ENCODE data around the gene SNRPN.
A peak's percentile ranks its signal among the peaks of the same experiment; 100 is the strongest.
"Not testable (repeated sequence)": the region's sequence is repeated elsewhere in the genome, so short reads cannot be mapped to it uniquely, and the experiment has no call there.

The SNRPN gene

DNA sequence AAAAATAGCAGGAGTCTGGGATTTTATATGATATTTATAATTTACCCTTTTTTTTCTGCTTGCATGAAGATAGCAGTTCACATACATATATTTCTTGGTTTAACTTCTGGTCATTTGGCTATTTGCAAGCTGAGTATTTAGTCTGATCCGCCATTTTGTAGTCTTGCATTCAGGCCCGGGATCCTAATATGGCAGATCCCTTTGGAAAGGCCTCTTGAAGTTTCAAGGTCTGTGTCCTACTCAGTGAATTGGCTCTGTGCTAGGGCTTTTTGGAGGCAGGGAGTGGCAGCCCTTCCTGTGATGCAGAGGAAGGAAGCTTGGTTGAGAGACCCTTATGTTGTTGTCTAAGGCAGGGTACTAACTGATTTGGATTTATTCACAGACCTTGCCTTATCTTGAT is 2.9 kb downstream of the SNRPN start:
- TF ChIP-seq Cebpa-rat (IDR thresholded peaks at IDR 0.05) = no peak
- peak overlapping the region in 3 of 10 experiments; percentile 7 to 71 (median 31); a peak in 2 of 20 replicates for H3K4me3 ChIP-seq

GRCh38 chr15:24961967-24962366 is 7.2 kb downstream of the SNRPN start:
- Histone ChIP-seq H3K4me2 (no peak overlapping the region), H3K27ac (no peak overlapping the region), H3K4me1 (peaks cover 17 to 28% (median 23%) of the 10 kb centered on the region in 10 experiments), H3K27me3 (no peaks in the 10 kb centered on the region), H3K4me3 (no peak overlapping the region), H3K36me3 (peaks cover 50 to 84% (median 66%) of the 10 kb centered on the region in 11 experiments), H3K9me3 (replicated peaks in 1 of 11) (peaks cover 58 to 89% (median 72%) of the 10 kb centered on the region in 11 experiments), H3K9ac (no peak overlapping the region), H4K20me1 (peaks cover 0 to 15% (median 0%) of the 10 kb centered on the region in 11 experiments; a peak in 3 of 22 replicates)
- TF ChIP-seq Cebpa-rat (IDR thresholded peaks at IDR 0.05) = no peak

More for the DNA sequence above, 2.9 kb downstream of the SNRPN start:
- Histone ChIP-seq H3K4me2 (peak overlapping the region in 10 of 11 experiments; percentile 26 to 84 (median 61); a peak in 14 of 22 replicates), H3K4me1 (peaks cover 17 to 30% (median 26%) of the 10 kb centered on the region in 10 experiments), H3K9me3 (replicated peaks in 1 of 11) (peaks cover 47 to 75% (median 67%) of the 10 kb centered on the region in 11 experiments), H3K27me3 (no peaks in the 10 kb centered on the region), H3K36me3 (peaks cover 8 to 41% (median 26%) of the 10 kb centered on the region in 11 experiments; a peak in 19 of 22 replicates), H3K9ac (no peak overlapping the region), H4K20me1 (peaks cover 0 to 14% (median 0%) of the 10 kb centered on the region in 11 experiments; a peak in 3 of 22 replicates), H3K27ac (peak overlapping the region in 6 of 11 experiments; percentile 7 to 79 (median 15); a peak in 6 of 22 replicates)

GRCh38 chr15:24962880-24963279 is 8.1 kb downstream of the SNRPN start:
- Histone ChIP-seq H3K36me3 (peaks cover 59 to 93% (median 75%) of the 10 kb centered on the region in 11 experiments), H3K9me3 (replicated peaks in 1 of 11) (peaks cover 56 to 89% (median 73%) of the 10 kb centered on the region in 11 experiments), H3K4me3 (no peak overlapping the region)

GRCh38 chr15:24966364-24967103 is 11.7 kb downstream of the SNRPN start:
- Histone ChIP-seq H4K20me1 (peaks cover 0 to 7% (median 0%) of the 10 kb centered on the region in 11 experiments; a peak in 1 of 22 replicates), H3K4me1 (no peaks in the 10 kb centered on the region), H3K27ac (no peak overlapping the region), H3K27me3 (no peaks in the 10 kb centered on the region), H3K4me3 (no peak overlapping the region), H3K9ac (no peak overlapping the region), H3K4me2 (no peak overlapping the region), H3K9me3 (replicated peaks in 1 of 11) (peaks cover 36 to 69% (median 60%) of the 10 kb centered on the region in 11 experiments), H3K36me3 (peaks cover 78 to 99% (median 92%) of the 10 kb centered on the region in 11 experiments)
- TF ChIP-seq Cebpa-rat (IDR thresholded peaks at IDR 0.05) = no peak

More at GRCh38 chr15:24962880-24963279, 8.1 kb downstream of the SNRPN start:
- Histone ChIP-seq H4K20me1 (peaks cover 0 to 7% (median 0%) of the 10 kb centered on the region in 11 experiments; a peak in 3 of 22 replicates), H3K27me3 (no peaks in the 10 kb centered on the region), H3K27ac (no peak overlapping the region), H3K9ac (no peak overlapping the region), H3K4me1 (peaks cover 11 to 20% (median 15%) of the 10 kb centered on the region in 10 experiments), H3K4me2 (no peak overlapping the region)
- no peak for TF ChIP-seq Cebpa-rat (IDR thresholded peaks at IDR 0.05)

DNA sequence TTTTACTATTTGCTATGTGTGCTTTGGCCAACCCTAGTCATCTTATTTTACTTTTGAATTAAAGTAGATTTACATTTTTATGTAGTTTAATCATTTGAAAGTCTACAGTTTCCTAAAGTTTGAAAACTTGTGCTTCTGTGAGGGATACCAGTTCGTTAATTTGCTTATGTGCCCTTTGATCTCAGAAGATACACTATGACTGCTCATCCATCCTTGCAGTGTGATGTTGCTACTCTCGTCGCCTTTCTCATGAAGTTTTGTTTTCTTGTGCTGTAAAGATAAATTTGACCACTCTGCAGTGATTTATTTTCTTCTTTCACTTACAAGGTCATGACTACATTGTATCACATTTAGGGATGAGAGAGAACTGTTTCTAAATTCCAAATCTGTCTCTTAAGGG is 16.3 kb downstream of the SNRPN start:
- Histone ChIP-seq H3K9me3 (replicated peaks in 1 of 11) (peaks cover 27 to 64% (median 52%) of the 10 kb centered on the region in 11 experiments), H3K4me2 (no peak overlapping the region), H3K4me1 (no peaks in the 10 kb centered on the region), H3K27me3 (no peaks in the 10 kb centered on the region), H3K36me3 (peaks cover 74 to 99% (median 94%) of the 10 kb centered on the region in 11 experiments), H4K20me1 (no peaks in the 10 kb centered on the region; a peak in 1 of 22 replicates), H3K27ac (no peak overlapping the region), H3K4me3 (no peak overlapping the region), H3K9ac (no peak overlapping the region)
- TF ChIP-seq Cebpa-rat (IDR thresholded peaks at IDR 0.05) = no peak

DNA sequence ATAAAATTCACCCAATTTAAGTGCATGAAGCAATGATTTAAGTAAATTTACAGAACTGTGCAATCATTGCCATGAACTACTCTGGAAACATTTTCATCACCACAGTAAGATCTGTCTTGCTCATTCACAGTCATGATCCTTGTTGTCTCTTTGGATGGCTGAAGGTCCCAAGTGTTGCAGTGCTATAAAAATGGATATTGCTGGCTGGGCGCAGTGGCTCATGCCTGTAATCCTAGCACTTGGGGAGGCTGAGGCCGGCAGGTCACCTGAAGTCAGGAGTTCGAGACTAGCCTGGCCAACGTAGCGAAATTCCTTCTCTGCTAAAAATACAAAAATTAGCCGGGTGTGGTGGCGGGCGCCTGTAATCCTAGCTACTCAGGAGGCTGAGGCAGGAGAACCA is 17.0 kb downstream of the SNRPN start:
- Histone ChIP-seq H3K27me3 (no peaks in the 10 kb centered on the region), H3K4me1 (no peaks in the 10 kb centered on the region), H3K9me3 (replicated peaks in 1 of 11) (peaks cover 19 to 64% (median 46%) of the 10 kb centered on the region in 11 experiments), H3K4me3 (no peak overlapping the region), H3K4me2 (no peak overlapping the region), H3K36me3 (peaks cover 74 to 99% (median 94%) of the 10 kb centered on the region in 11 experiments), H3K27ac (no peak overlapping the region), H3K9ac (no peak overlapping the region), H4K20me1 (no peaks in the 10 kb centered on the region; a peak in 1 of 22 replicates)
- TF ChIP-seq Cebpa-rat (IDR thresholded peaks at IDR 0.05) = no peak

- H3K9ac ChIP-seq, H3K4me1 ChIP-seq, H4K20me1 ChIP-seq, H3K27ac ChIP-seq, H3K4me2 ChIP-seq, H3K27me3 ChIP-seq, H3K4me3 ChIP-seq: not testable (repeated sequence)
- H3K36me3 ChIP-seq = peaks cover 74 to 99% (median 94%) of the 10 kb centered on the region in 11 experiments
- H3K9me3 ChIP-seq (replicated peaks in 1 of 11) = peaks cover 14 to 65% (median 45%) of the 10 kb centered on the region in 11 experiments; a peak in 20 of 22 replicates
These were observed 17.9 kb downstream of the SNRPN start for GRCh38 chr15:24972707-24973106.

DNA sequence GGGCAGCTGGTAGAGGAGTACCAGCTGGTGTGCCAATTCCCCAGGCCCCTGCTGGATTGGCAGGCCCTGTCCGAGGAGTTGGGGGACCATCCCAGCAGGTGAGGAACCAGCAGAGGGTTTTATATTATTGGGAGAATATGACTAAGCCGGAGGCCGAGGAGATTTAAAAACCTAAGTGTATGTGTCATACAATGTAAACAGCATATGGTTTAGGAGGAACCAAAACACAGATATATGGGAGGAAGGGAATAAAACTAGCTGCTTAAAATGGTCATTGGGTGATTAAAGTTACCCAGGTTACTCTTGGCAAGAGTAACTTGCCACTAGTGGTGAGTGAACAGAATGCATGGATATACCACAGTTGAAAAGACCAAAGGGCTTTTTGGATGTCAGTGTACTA is 22.1 kb downstream of the SNRPN start:
- Histone ChIP-seq H3K27me3 (no peaks in the 10 kb centered on the region), H3K9me3 (replicated peaks in 1 of 11) (peaks cover 26 to 82% (median 50%) of the 10 kb centered on the region in 11 experiments; a peak in 20 of 22 replicates), H4K20me1 (no peaks in the 10 kb centered on the region), H3K4me1 (no peaks in the 10 kb centered on the region), H3K9ac (no peak overlapping the region), H3K4me2 (no peak overlapping the region), H3K27ac (no peak overlapping the region), H3K36me3 (peaks cover 90 to 100% (median 97%) of the 10 kb centered on the region in 11 experiments), H3K4me3 (no peak overlapping the region)
- no peak for TF ChIP-seq Cebpa-rat (IDR thresholded peaks at IDR 0.05)

- H3K36me3 ChIP-seq = peaks cover 96 to 100% (median 99%) of the 10 kb centered on the region in 11 experiments
- H3K4me3 ChIP-seq = no peak overlapping the region
- H4K20me1 ChIP-seq = no peaks in the 10 kb centered on the region
- H3K4me1 ChIP-seq = no peaks in the 10 kb centered on the region
- no peak for TF ChIP-seq Cebpa-rat (IDR thresholded peaks at IDR 0.05)
- no peak overlapping the region for H3K9ac ChIP-seq
- H3K27ac ChIP-seq = no peak overlapping the region
- no peak overlapping the region for H3K4me2 ChIP-seq
- H3K27me3 ChIP-seq = no peaks in the 10 kb centered on the region
- peaks cover 30 to 86% (median 54%) of the 10 kb centered on the region in 11 experiments; a peak in 20 of 22 replicates for H3K9me3 ChIP-seq (replicated peaks in 1 of 11)
These were observed 22.9 kb downstream of the SNRPN start for GRCh38 chr15:24977686-24978085.

Measured in BLaER1 treated with 17β-estradiol and CSF1 and Interleukin-3, amounts not matched to agents 10 nM and 100 nM (cell line).